HG03066 (cell line): Measurements from ENCODE around the gene OR51L1.
"Not testable (repeated sequence)": the region's sequence is repeated elsewhere in the genome, so short reads cannot be mapped to it uniquely, and the experiment has no call there.

ENCODE experiments used
- ATAC-seq: cut with Tn5 transposase; IDR thresholded peaks from one replicate; pipeline ENCODE4 v1.9.1; 2021; ENCODE audit warnings: low read depth; ENCODE audit not compliant: unreplicated experiment

OR51L1 gene

GRCh38 chr11:4994551-4994950, at the start of gene OR51L1:
TSS of gene OR51L1 (plus strand) at chr11:4994851. CDS start at chr11:4998983, 4,132 bp downstream.
- no peak for ATAC-seq

- ATAC-seq: no peak
Measured at GRCh38 chr11:4947505-4947904, 47.1 kb upstream of the OR51L1 start, which contains the start of gene OR51A4. TSS of gene OR51A4 (minus strand) at chr11:4947605. CDS start at chr11:4947100, 505 bp downstream.

- ATAC-seq: not testable (repeated sequence)
Measured at GRCh38 chr11:4955613-4956012, 39.0 kb upstream of the OR51L1 start, which contains the start of gene OR51A2. TSS of gene OR51A2 (minus strand) at chr11:4955713. CDS start at chr11:4955713, 0 bp downstream.

GRCh38 chr11:4957396-4957795, 37.3 kb upstream of the OR51L1 start:
- no peak for ATAC-seq

GRCh38 chr11:4960877-4961276, 33.8 kb upstream of the OR51L1 start:
- ATAC-seq: no peak

- no peak for ATAC-seq
Measured at GRCh38 chr11:4962816-4963215, 31.8 kb upstream of the OR51L1 start.

- ATAC-seq: no peak
Measured at GRCh38 chr11:4975436-4975835, 19.2 kb upstream of the OR51L1 start.

GRCh38 chr11:4979036-4979435, 15.6 kb upstream of the OR51L1 start:
- ATAC-seq: no peak

- ATAC-seq: no peak
Measured at GRCh38 chr11:4982678-4983077, 12.0 kb upstream of the OR51L1 start.

- no peak for ATAC-seq
Measured at GRCh38 chr11:4983841-4984240, 10.8 kb upstream of the OR51L1 start.

- ATAC-seq: no peak
Measured at GRCh38 chr11:4991060-4991459, 3.6 kb upstream of the OR51L1 start.

- ATAC-seq: no peak
Measured at GRCh38 chr11:5004424-5005274, 10.0 kb downstream of the OR51L1 start.

- ATAC-seq: no peak
Measured at GRCh38 chr11:5007561-5007960, 12.9 kb downstream of the OR51L1 start.

GRCh38 chr11:5011254-5011653, 16.6 kb downstream of the OR51L1 start:
- no peak for ATAC-seq

- ATAC-seq: no peak
Measured at GRCh38 chr11:5013012-5013411, 18.4 kb downstream of the OR51L1 start.

- ATAC-seq: no peak
Measured at GRCh38 chr11:5021996-5022395, 27.3 kb downstream of the OR51L1 start.

GRCh38 chr11:5036669-5037068, 42.0 kb downstream of the OR51L1 start:
- no peak for ATAC-seq

GRCh38 chr11:5037926-5038325, 43.3 kb downstream of the OR51L1 start:
- ATAC-seq: no peak

GRCh38 chr11:5038341-5038740, 43.7 kb downstream of the OR51L1 start:
- ATAC-seq: no peak

- no peak for ATAC-seq
Measured at GRCh38 chr11:5040876-5041275, 46.2 kb downstream of the OR51L1 start.

GRCh38 chr11:5042091-5042490, 47.4 kb downstream of the OR51L1 start:
- ATAC-seq: no peak

GRCh38 chr11:5043380-5043779, 48.7 kb downstream of the OR51L1 start:
- no peak for ATAC-seq
